Gastroesophageal sphincter (tissue), 3 donors: Measurements from ENCODE around the gene CPNE4.

ENCODE experiments used
- EP300 ChIP-seq: sonication (generic); formaldehyde crosslinking; IDR thresholded peaks from one replicate; pipeline ENCODE4 v1.6.1; 2017; ENCODE audit warnings: antibody characterized with exemption, mild to moderate bottlenecking
- POLR2A ChIP-seq, 2 donors: fragments of 450-650 bp; IDR thresholded peaks; one replicate each; pipeline ENCODE4 v1.6.1; 2017; ENCODE audit warnings: antibody characterized with exemption in 2 of 2, mild to moderate bottlenecking in 2 of 2, moderate library complexity in 1 of 2
- POLR2AphosphoS5 ChIP-seq: sonication (generic); formaldehyde crosslinking; IDR thresholded peaks from one replicate; pipeline ENCODE4 v1.6.1; 2017; ENCODE audit warnings: antibody characterized with exemption
- TF ChIP-seq, protein P1 (sequence below), 4 experiments: fragments of 200-600 bp in 2 of 4; fragments of 450-650 bp in 2 of 4; sonication (generic) in 1 of 4; IDR thresholded peaks; one replicate each; pipeline ENCODE4 v1.5.1; 2017 to 2019; ENCODE audit warnings: antibody characterized with exemption in 4 of 4, mild to moderate bottlenecking in 2 of 4, moderate library complexity in 2 of 4

GRCh38 chr3:131744765-131745164 is 290.0 kb downstream of the CPNE4 start:
- TF ChIP-seq, protein P1, sequence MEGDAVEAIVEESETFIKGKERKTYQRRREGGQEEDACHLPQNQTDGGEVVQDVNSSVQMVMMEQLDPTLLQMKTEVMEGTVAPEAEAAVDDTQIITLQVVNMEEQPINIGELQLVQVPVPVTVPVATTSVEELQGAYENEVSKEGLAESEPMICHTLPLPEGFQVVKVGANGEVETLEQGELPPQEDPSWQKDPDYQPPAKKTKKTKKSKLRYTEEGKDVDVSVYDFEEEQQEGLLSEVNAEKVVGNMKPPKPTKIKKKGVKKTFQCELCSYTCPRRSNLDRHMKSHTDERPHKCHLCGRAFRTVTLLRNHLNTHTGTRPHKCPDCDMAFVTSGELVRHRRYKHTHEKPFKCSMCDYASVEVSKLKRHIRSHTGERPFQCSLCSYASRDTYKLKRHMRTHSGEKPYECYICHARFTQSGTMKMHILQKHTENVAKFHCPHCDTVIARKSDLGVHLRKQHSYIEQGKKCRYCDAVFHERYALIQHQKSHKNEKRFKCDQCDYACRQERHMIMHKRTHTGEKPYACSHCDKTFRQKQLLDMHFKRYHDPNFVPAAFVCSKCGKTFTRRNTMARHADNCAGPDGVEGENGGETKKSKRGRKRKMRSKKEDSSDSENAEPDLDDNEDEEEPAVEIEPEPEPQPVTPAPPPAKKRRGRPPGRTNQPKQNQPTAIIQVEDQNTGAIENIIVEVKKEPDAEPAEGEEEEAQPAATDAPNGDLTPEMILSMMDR (IDR thresholded peaks at IDR 0.05) = no peak
- TF ChIP-seq POLR2A (IDR thresholded peaks at IDR 0.05) (no peak), POLR2AphosphoS5 (no peak), EP300 (no peak)
